Prostate gland (tissue), 2 donors: Measurements from ENCODE around the gene INAFM2.

ENCODE experiments used
- CTCF ChIP-seq, 4 experiments: fragments of 200-600 bp in 2 of 4; fragments of 450-650 bp in 2 of 4; sonication (generic) in 2 of 4; IDR thresholded peaks; 1 replicate in 3 of 4; 2 replicates in 1 of 4; pipeline ENCODE4 v1.5.1; 2016 to 2019; ENCODE audit warnings: antibody characterized with exemption in 4 of 4, mild to moderate bottlenecking in 2 of 4, moderate library complexity in 2 of 4
- POLR2A ChIP-seq: fragments of 450-650 bp; IDR thresholded peaks from one replicate; pipeline ENCODE4 v1.6.1; 2016; ENCODE audit warnings: antibody characterized with exemption, mild to moderate bottlenecking

DNA sequence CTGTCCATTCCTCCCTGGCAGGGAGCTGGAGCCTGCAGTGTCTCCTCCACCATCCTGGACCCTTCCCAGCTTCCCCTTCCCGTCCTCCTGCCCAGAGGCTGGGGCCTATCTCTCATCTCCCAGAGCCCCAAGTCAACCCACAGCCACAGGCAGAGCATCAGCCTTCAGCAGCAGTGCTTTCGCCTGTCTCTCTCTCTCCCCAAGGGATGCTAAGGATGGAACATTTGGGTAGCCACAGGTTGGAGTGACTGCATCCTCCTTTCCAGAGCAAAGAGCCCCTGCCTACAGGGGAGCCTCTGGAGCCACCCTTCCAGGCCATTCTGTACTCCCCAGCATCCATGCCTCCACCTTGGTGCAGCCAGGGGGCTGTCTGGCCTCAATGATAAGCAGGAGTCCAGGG, 19.9 kb upstream of the INAFM2 start:
- no peak for TF ChIP-seq CTCF (IDR thresholded peaks at IDR 0.05)
- TF ChIP-seq POLR2A, result no peak
